ENCODE results near the gene ADTRP.

The ADTRP gene

DNA sequence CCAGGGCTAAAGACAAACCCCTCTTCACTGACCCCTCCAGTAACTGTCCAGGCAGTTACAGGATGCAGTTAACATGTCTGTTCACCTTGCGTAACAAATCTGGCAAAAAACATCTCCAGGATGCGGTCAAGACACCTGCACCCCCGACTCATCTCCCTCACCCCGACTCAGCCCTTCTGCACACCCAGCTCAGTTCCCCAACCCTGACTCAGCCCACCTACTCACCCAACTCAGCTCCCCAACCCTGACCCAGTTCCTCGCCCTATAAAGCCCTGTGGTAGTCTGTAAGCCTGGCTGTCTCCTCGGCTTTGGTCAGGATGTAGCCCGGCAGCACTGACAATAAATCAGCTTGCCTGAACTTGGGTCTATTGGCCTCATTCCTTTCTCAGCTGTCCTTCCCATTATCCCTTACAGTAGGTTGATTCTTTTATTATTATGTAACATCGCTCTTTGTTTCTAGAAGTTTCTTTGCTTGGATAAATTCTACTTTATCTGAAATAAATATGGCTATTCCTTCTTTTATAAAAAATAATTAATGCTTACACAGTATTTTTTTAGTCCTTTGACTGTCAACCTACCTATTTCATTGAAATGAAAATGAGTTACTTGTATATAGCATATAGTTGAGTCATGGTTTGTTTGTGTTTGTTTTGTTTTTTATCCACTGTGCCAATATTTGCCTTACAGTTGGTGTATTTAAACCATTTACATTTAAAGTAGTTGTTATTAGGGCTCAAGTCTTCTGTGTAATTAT, 12.9 kb upstream of the ADTRP start:
- H3K27me3 ChIP-seq (ENCODE audit: control insufficient read depth in 1 of 2, insufficient read depth in 2 of 2, low read length in 2 of 2): no peaks in the 10 kb centered on the region
- H3K9ac ChIP-seq (ENCODE audit: low read depth in 1 of 2, low read length in 2 of 2): no peak overlapping the region
- H3K9me3 ChIP-seq (ENCODE audit: control insufficient read depth in 1 of 2, low read length in 2 of 2): no peaks in the 10 kb centered on the region
- H3K36me3 ChIP-seq (ENCODE audit: control insufficient read depth in 1 of 2, insufficient read depth in 2 of 2, low read length in 2 of 2): no peaks in the 10 kb centered on the region
- H3K4me1 ChIP-seq (ENCODE audit: control insufficient read depth in 1 of 2, insufficient read depth in 2 of 2, low read length in 2 of 2): peaks cover 0 to 6% of the 10 kb centered on the region in 2 donors
- H3K27ac ChIP-seq (ENCODE audit: low read depth, low read length): no peak overlapping the region
- H3K4me3 ChIP-seq (ENCODE audit: low read depth in 1 of 2, low read length in 2 of 2): no peak overlapping the region

GRCh38 chr6:11789744-11790143, 11.1 kb upstream of the ADTRP start:
- Histone ChIP-seq H3K27me3 (ENCODE audit: control insufficient read depth in 1 of 2, insufficient read depth in 2 of 2, low read length in 2 of 2) (no peaks in the 10 kb centered on the region), H3K27ac (ENCODE audit: low read depth, low read length) (no peak overlapping the region), H3K4me3 (ENCODE audit: low read depth in 1 of 2, low read length in 2 of 2) (no peak overlapping the region)

DNA sequence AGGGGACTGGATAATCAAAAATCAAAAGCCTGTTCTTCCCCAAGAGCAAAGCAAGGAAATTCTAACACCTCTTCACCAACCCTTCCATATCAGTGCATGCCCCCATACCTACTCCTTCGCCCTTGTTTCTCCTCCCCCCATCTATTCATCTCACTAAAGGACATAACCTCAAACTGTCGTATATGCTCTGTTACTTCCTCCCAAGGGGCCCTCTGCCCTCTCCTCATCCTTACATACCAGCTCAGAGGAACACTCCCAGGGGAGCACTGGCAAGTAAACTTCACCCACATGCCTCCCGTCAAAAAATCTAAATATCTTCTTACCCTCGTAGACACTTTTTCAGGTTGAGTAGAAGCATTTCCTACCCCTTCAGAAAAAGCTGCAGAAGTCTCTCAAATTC, 9.4 kb upstream of the ADTRP start:
- Histone ChIP-seq H3K9ac (ENCODE audit: low read depth in 1 of 2, low read length in 2 of 2) (no peak overlapping the region), H3K4me3 (ENCODE audit: low read depth in 1 of 2, low read length in 2 of 2) (no peak overlapping the region), H3K9me3 (ENCODE audit: control insufficient read depth in 1 of 2, low read length in 2 of 2) (no peaks in the 10 kb centered on the region), H3K27me3 (ENCODE audit: control insufficient read depth in 1 of 2, insufficient read depth in 2 of 2, low read length in 2 of 2) (no peaks in the 10 kb centered on the region), H3K27ac (ENCODE audit: low read depth, low read length) (no peak overlapping the region), H3K36me3 (ENCODE audit: control insufficient read depth in 1 of 2, insufficient read depth in 2 of 2, low read length in 2 of 2) (no peaks in the 10 kb centered on the region), H3K4me1 (ENCODE audit: control insufficient read depth in 1 of 2, insufficient read depth in 2 of 2, low read length in 2 of 2) (peaks cover 10 to 12% of the 10 kb centered on the region in 2 donors)

More at GRCh38 chr6:11789744-11790143, 11.1 kb upstream of the ADTRP start:
- H3K9me3 ChIP-seq (ENCODE audit: control insufficient read depth in 1 of 2, low read length in 2 of 2): no peaks in the 10 kb centered on the region
- no peak overlapping the region for H3K9ac ChIP-seq (ENCODE audit: low read depth in 1 of 2, low read length in 2 of 2)
- peaks cover 10 to 12% of the 10 kb centered on the region in 2 donors for H3K4me1 ChIP-seq (ENCODE audit: control insufficient read depth in 1 of 2, insufficient read depth in 2 of 2, low read length in 2 of 2)
- H3K36me3 ChIP-seq (ENCODE audit: control insufficient read depth in 1 of 2, insufficient read depth in 2 of 2, low read length in 2 of 2): no peaks in the 10 kb centered on the region

- Histone ChIP-seq H3K9ac (ENCODE audit: low read depth in 1 of 2, low read length in 2 of 2) (peak overlapping the region; percentile 56 to 59), H3K27ac (ENCODE audit: low read depth, low read length) (peak overlapping the region; percentile 60), H3K36me3 (ENCODE audit: control insufficient read depth in 1 of 2, insufficient read depth in 2 of 2, low read length in 2 of 2) (no peaks in the 10 kb centered on the region), H3K9me3 (ENCODE audit: control insufficient read depth in 1 of 2, low read length in 2 of 2) (no peaks in the 10 kb centered on the region), H3K4me3 (ENCODE audit: low read depth in 1 of 2, low read length in 2 of 2) (peak overlapping the region; percentile 48 to 63), H3K27me3 (ENCODE audit: control insufficient read depth in 1 of 2, insufficient read depth in 2 of 2, low read length in 2 of 2) (no peaks in the 10 kb centered on the region), H3K4me1 (ENCODE audit: control insufficient read depth in 1 of 2, insufficient read depth in 2 of 2, low read length in 2 of 2) (peaks cover 10 to 12% of the 10 kb centered on the region in 2 donors)
These were observed 7.4 kb upstream of the ADTRP start for GRCh38 chr6:11785774-11786579.

DNA sequence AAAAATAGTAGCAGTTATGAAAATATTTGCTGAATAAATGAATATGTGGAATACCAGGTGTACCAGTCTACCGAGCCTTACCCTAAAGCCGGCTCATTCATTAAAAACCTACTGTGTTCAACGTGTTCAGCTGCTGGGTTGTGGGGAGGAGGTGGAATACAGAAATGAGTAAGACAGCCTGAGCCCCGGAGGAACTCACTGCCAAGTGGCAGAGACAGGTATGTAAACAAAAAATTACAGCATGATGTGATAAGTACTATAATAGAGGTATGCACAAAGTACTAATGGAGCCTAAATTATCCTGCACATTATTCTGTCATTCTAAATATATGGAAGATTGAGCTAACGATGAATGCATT, 6.8 kb upstream of the ADTRP start:
- H3K36me3 ChIP-seq (ENCODE audit: control insufficient read depth in 1 of 2, insufficient read depth in 2 of 2, low read length in 2 of 2): no peaks in the 10 kb centered on the region
- H3K4me3 ChIP-seq (ENCODE audit: low read depth in 1 of 2, low read length in 2 of 2): peak overlapping the region; percentile 48 to 63
- no peaks in the 10 kb centered on the region for H3K9me3 ChIP-seq (ENCODE audit: control insufficient read depth in 1 of 2, low read length in 2 of 2)
- H3K27me3 ChIP-seq (ENCODE audit: control insufficient read depth in 1 of 2, insufficient read depth in 2 of 2, low read length in 2 of 2): no peaks in the 10 kb centered on the region
- H3K27ac ChIP-seq (ENCODE audit: low read depth, low read length): peak overlapping the region; percentile 60
- peaks cover 10 to 13% of the 10 kb centered on the region in 2 donors for H3K4me1 ChIP-seq (ENCODE audit: control insufficient read depth in 1 of 2, insufficient read depth in 2 of 2, low read length in 2 of 2)
- H3K9ac ChIP-seq (ENCODE audit: low read depth in 1 of 2, low read length in 2 of 2): peak overlapping the region; percentile 8 to 59

GRCh38 chr6:11784341-11784740, 5.7 kb upstream of the ADTRP start:
- no peak overlapping the region for H3K9ac ChIP-seq (ENCODE audit: low read depth in 1 of 2, low read length in 2 of 2)
- no peaks in the 10 kb centered on the region for H3K9me3 ChIP-seq (ENCODE audit: control insufficient read depth in 1 of 2, low read length in 2 of 2)
- no peak overlapping the region for H3K4me3 ChIP-seq (ENCODE audit: low read depth in 1 of 2, low read length in 2 of 2)
- no peak overlapping the region for H3K27ac ChIP-seq (ENCODE audit: low read depth, low read length)
- H3K4me1 ChIP-seq (ENCODE audit: control insufficient read depth in 1 of 2, insufficient read depth in 2 of 2, low read length in 2 of 2): peaks cover 17 to 23% of the 10 kb centered on the region in 2 donors
- H3K36me3 ChIP-seq (ENCODE audit: control insufficient read depth in 1 of 2, insufficient read depth in 2 of 2, low read length in 2 of 2): no peaks in the 10 kb centered on the region
- H3K27me3 ChIP-seq (ENCODE audit: control insufficient read depth in 1 of 2, insufficient read depth in 2 of 2, low read length in 2 of 2): no peaks in the 10 kb centered on the region

DNA sequence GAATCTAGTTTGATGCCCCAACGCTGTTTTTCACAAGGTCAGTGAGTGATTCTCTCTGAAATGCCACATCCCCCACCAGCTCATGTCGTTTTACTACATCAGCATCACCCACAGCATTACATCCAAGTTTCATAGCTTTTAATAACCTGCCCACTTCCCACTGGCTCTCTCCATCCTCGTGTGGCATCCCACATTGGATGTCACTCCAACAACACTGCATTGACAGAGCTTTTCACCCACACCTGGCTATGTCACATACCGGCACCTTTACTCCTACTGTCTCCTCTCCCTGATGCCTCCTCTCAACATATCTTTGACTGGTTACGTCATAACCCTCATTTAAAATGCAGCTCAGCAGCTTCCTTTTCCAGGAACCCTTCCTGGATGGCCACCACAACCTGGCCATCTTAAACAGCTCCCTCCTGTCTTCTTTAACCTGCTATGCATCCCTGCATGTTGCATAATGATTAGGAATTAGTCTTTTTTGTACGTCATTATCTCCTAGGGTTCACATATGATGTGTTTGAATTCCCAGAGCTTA, 5.0 kb upstream of the ADTRP start:
- Histone ChIP-seq H3K27me3 (ENCODE audit: control insufficient read depth in 1 of 2, insufficient read depth in 2 of 2, low read length in 2 of 2) (no peaks in the 10 kb centered on the region), H3K9me3 (ENCODE audit: control insufficient read depth in 1 of 2, low read length in 2 of 2) (no peaks in the 10 kb centered on the region), H3K9ac (ENCODE audit: low read depth in 1 of 2, low read length in 2 of 2) (no peak overlapping the region), H3K4me1 (ENCODE audit: control insufficient read depth in 1 of 2, insufficient read depth in 2 of 2, low read length in 2 of 2) (peaks cover 19 to 25% of the 10 kb centered on the region in 2 donors), H3K4me3 (ENCODE audit: low read depth in 1 of 2, low read length in 2 of 2) (no peak overlapping the region), H3K36me3 (ENCODE audit: control insufficient read depth in 1 of 2, insufficient read depth in 2 of 2, low read length in 2 of 2) (no peaks in the 10 kb centered on the region), H3K27ac (ENCODE audit: low read depth, low read length) (no peak overlapping the region)

- Histone ChIP-seq H3K4me1 (ENCODE audit: control insufficient read depth in 1 of 2, insufficient read depth in 2 of 2, low read length in 2 of 2) (peaks cover 19 to 25% of the 10 kb centered on the region in 2 donors), H3K27me3 (ENCODE audit: control insufficient read depth in 1 of 2, insufficient read depth in 2 of 2, low read length in 2 of 2) (no peaks in the 10 kb centered on the region), H3K36me3 (ENCODE audit: control insufficient read depth in 1 of 2, insufficient read depth in 2 of 2, low read length in 2 of 2) (no peaks in the 10 kb centered on the region), H3K9me3 (ENCODE audit: control insufficient read depth in 1 of 2, low read length in 2 of 2) (no peaks in the 10 kb centered on the region), H3K27ac (ENCODE audit: low read depth, low read length) (no peak overlapping the region), H3K9ac (ENCODE audit: low read depth in 1 of 2, low read length in 2 of 2) (no peak overlapping the region), H3K4me3 (ENCODE audit: low read depth in 1 of 2, low read length in 2 of 2) (no peak overlapping the region)
These were observed 3.9 kb upstream of the ADTRP start for GRCh38 chr6:11782524-11782923.

- Histone ChIP-seq H3K36me3 (ENCODE audit: control insufficient read depth in 1 of 2, insufficient read depth in 2 of 2, low read length in 2 of 2) (no peaks in the 10 kb centered on the region), H3K4me1 (ENCODE audit: control insufficient read depth in 1 of 2, insufficient read depth in 2 of 2, low read length in 2 of 2) (peaks cover 28 to 29% of the 10 kb centered on the region in 2 donors), H3K9me3 (ENCODE audit: control insufficient read depth in 1 of 2, low read length in 2 of 2) (no peaks in the 10 kb centered on the region), H3K4me3 (ENCODE audit: low read depth in 1 of 2, low read length in 2 of 2) (no peak overlapping the region), H3K9ac (ENCODE audit: low read depth in 1 of 2, low read length in 2 of 2) (no peak overlapping the region), H3K27me3 (ENCODE audit: control insufficient read depth in 1 of 2, insufficient read depth in 2 of 2, low read length in 2 of 2) (no peaks in the 10 kb centered on the region), H3K27ac (ENCODE audit: low read depth, low read length) (no peak overlapping the region)
These were observed 1.5 kb upstream of the ADTRP start for GRCh38 chr6:11780097-11780428.
